ENCODE results near the gene INMT. TPM values are rescaled to one million over a fixed set of nuclear protein-coding genes. Genes with fewer than 3 reads are reported as not detected.

INMT gene
- 10 to 100 TPM in 6 of 7 donors, 1 to 10 TPM in 1; 8.8 to 40.3 (median 20.0) TPM for total RNA-seq
- 10 to 100 TPM in 1 of 3 donors, 1 to 10 TPM in 2; 3.2 to 15.6 (median 7.8) TPM for polyA plus RNA-seq
- long read RNA-seq, donor 1 = 0 reads
- long read RNA-seq, donor 2, partial matches to known transcripts = 0 of 1 reads
- long read RNA-seq, donor 2, other reads (novel, unspliced or antisense) = 0 of 1 reads

GRCh38 chr7:30751696-30752273, at the start of gene INMT:
Gene INMT (plus strand): TSS chr7:30752135. CDS start chr7:30752151, 16 bp downstream.
- Histone ChIP-seq H3K4me1 (peaks cover 0 to 11% (median 0%) of the 10 kb centered on the region in 6 donors), H3K4me3 (peak within 1 kb of the TSS in 5 of 8 donors; percentile 2 to 51 (median 31))

GRCh38 chr7:30702200-30702599, 49.7 kb upstream of the INMT start:
- 71 to 100% (median 82%) methylated on average over 1 of the region's 1 CpG for WGBS, 5 donors
- peaks cover 0 to 26% (median 0%) of the 10 kb centered on the region in 7 donors for H3K27me3 ChIP-seq (replicated peaks in 1 of 7)
- TF ChIP-seq POLR2AphosphoS5 (IDR thresholded peaks at IDR 0.05) (no peak), CTCF (IDR thresholded peaks at IDR 0.05 in 8 of 11, conservative IDR thresholded peaks at IDR 0.05 in 3 of 11) (peak in 3 of 11 experiments; percentile 10 to 36 (median 18))

More at GRCh38 chr7:30751696-30752273, at the start of gene INMT:
- WGBS, 5 donors = 71 to 86% (median 82%) methylated on average over 4 to 6 of the region's 6 CpGs
- Histone ChIP-seq H3K9me3 (no peaks in the 10 kb centered on the region), H3K27ac (peak within 1 kb of the TSS in 6 of 8 donors; percentile 26 to 61 (median 48)), H3K36me3 (no peaks in the 10 kb centered on the region), H3K27me3 (replicated peaks in 1 of 7) (no peaks in the 10 kb centered on the region)
- DNase-seq = no peak
- TF ChIP-seq POLR2A (IDR thresholded peaks at IDR 0.05) = no peak
- no peak for TF ChIP-seq CTCF (IDR thresholded peaks at IDR 0.05 in 8 of 11, conservative IDR thresholded peaks at IDR 0.05 in 3 of 11)
- TF ChIP-seq POLR2AphosphoS5 (IDR thresholded peaks at IDR 0.05) = no peak
- intact Hi-C loops (cut with DNase I; ENCODE audit: low total_unique reads) = no loop called here

GRCh38 chr7:30703756-30704155, 48.2 kb upstream of the INMT start:
- H3K27ac ChIP-seq = no peak overlapping the region
- no peak for TF ChIP-seq CTCF (IDR thresholded peaks at IDR 0.05 in 8 of 11, conservative IDR thresholded peaks at IDR 0.05 in 3 of 11)
- no peak for TF ChIP-seq POLR2A (IDR thresholded peaks at IDR 0.05)
- no peak for TF ChIP-seq POLR2AphosphoS5 (IDR thresholded peaks at IDR 0.05)
- no peaks in the 10 kb centered on the region for H3K36me3 ChIP-seq
- no peaks in the 10 kb centered on the region for H3K9me3 ChIP-seq
- 79 to 91% (median 81%) methylated on average over 4 of the region's 4 CpGs for WGBS, 5 donors
- intact Hi-C loops (cut with DNase I; ENCODE audit: low total_unique reads) = no loop called here
- no peak overlapping the region for H3K4me3 ChIP-seq
- no peaks in the 10 kb centered on the region for H3K4me1 ChIP-seq
- peaks cover 0 to 25% (median 0%) of the 10 kb centered on the region in 7 donors for H3K27me3 ChIP-seq (replicated peaks in 1 of 7)
- no peak for DNase-seq

More at GRCh38 chr7:30702200-30702599, 49.7 kb upstream of the INMT start:
- Histone ChIP-seq H3K36me3 (no peaks in the 10 kb centered on the region), H3K4me3 (no peak overlapping the region), H3K27ac (no peak overlapping the region), H3K9me3 (no peaks in the 10 kb centered on the region), H3K4me1 (no peaks in the 10 kb centered on the region)
- intact Hi-C loops (cut with DNase I; ENCODE audit: low total_unique reads) = no loop called here
- DNase-seq = peak; percentile 43

- WGBS, 5 donors = 82 to 93% (median 87%) methylated on average over 7 to 8 of the region's 8 CpGs
- peaks cover 0 to 13% (median 0%) of the 10 kb centered on the region in 7 donors for H3K27me3 ChIP-seq (replicated peaks in 1 of 7)
- H3K27ac ChIP-seq = no peak overlapping the region
- no peak overlapping the region for H3K4me3 ChIP-seq
- TF ChIP-seq CTCF (IDR thresholded peaks at IDR 0.05 in 8 of 11, conservative IDR thresholded peaks at IDR 0.05 in 3 of 11) (no peak), POLR2A (IDR thresholded peaks at IDR 0.05) (no peak), POLR2AphosphoS5 (IDR thresholded peaks at IDR 0.05) (no peak)
- H3K36me3 ChIP-seq = no peaks in the 10 kb centered on the region
- H3K4me1 ChIP-seq = no peaks in the 10 kb centered on the region
- intact Hi-C loops (cut with DNase I; ENCODE audit: low total_unique reads) = no loop called here
- no peaks in the 10 kb centered on the region for H3K9me3 ChIP-seq
- DNase-seq = peak; percentile 36
Observed at GRCh38 chr7:30705008-30705407, 46.9 kb upstream of the INMT start.
